Stimulated activated CD4-positive, alpha-beta T cell treated with anti-CD3 and anti-CD28 coated beads, Interleukin-15, amount 100 ng/mL, for 1 hour (primary cell): Measurements from ENCODE around the gene ABCA7.

Experiments
- DNase-seq, 2 donors: peaks; one replicate each; pipeline ENCODE4 v3.0.0-alpha.2; 2020; ENCODE audit warnings: low read depth in 1 of 2, low spot score in 1 of 2

Gene ABCA7

DNA sequence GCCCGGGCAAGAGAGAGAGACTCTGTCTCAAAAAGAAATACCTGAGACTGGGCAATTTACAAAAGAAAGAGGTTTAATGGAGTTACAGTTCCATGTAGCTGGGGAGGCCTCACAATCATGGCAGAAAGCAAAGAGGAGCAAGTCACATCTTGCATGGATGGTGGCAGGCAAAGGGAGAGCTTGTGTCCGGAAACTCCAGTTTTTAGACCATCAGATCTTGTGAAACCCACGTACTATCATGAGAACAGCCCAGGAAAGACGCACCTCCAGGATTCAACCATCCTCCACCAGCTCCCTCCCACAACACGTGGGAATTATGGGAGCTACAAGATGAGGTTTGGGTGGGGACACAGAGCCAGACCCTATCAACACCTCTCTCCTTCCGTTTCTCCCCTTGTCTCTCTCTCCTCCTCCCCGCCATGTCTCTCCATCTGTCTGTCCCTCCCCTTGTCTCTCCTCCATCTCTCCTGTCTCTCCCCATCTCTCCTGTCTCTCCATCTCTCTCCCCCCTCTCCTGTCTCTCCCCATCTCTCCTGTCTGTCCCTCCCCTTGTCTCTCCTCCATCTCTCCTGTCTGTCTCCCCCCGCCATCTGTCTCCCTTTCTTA lies 45.2 kb downstream of the ABCA7 start:
- no peak for DNase-seq

DNA sequence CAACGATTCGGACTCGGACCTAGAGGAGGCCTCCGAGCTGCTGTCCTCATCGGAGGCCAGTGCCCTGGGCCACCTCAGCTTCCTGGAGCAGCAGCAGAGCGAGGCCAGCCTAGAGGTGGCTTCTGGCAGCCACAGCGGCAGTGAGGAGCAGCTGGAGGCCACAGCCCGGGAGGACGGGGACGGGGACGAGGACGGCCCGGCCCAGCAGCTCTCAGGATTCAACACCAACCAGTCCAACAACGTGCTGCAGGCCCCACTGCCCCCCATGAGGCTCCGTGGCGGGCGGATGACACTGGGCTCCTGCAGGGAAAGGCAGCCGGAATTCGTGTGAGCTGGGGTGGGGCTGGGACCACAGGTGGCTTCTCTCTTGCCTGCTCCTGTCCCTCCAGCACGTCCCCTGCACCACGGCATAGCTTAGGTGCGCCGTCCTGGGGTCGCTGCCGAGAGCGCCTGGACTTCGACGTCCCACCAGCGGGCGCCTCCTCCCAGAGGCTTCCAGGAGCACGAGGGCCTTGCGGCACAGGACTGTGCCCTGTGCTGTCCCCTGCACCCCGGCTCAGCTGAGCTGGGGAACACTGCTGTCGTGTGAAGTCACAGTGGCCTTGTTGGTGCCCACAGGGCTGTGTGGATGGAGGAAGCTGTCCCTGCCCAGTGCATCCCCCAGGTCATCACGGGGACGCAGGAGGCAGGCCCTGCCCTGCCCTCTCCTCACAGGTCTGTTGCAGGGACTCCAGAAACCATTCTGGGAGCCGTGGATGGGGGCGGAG lies 46.0 kb downstream of the ABCA7 start:
- DNase-seq: no peak

DNA sequence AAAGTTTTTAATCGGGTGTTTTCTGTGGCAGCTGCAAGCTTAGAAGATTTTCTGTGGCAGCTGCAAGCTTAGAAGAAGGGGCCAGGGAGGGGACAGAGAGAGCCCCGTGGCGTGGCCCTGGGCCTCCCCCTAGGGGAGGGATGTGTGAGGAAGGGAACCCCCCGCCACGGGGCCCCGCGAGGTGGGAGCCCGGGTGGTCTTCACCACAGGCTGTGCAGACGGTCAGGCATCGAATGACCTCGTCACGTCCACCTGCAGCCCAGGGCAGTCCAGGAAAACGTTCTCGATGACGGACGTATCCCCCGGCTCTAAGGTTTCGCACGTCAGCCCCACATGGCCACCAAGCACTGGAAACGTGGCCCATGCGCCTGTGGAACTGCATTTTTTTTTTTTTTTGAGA lies 46.7 kb downstream of the ABCA7 start:
- DNase-seq: no peak

DNA sequence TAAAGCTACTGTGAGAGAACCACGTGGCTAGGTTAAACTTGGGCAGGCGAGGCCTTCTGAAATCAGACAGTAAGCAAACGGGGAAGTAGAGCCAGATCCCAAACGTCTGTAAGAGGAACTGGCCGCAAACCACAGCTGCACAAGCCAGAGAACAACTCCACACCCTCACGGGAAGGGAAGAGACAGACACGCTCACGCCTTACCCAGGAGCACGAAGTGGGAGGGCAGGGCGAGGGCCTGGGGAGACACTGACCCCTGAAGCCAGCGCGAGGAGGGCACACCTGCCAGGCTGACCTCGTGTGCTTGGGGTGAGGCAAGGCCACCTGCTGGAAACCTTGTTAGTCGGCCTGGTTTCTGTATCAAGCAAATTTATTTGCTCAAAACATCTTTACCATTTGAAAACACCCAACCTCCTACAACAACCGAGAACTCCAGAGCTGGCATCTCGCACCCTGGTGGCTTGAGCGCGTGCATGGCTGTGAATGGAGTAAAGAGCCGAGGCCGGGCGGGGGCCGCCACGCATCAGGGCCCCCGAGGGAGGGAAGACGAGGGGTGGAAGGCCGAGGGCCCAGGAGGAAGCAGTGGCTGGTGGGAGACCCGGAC lies 48.0 kb downstream of the ABCA7 start:
- no peak for DNase-seq

DNA sequence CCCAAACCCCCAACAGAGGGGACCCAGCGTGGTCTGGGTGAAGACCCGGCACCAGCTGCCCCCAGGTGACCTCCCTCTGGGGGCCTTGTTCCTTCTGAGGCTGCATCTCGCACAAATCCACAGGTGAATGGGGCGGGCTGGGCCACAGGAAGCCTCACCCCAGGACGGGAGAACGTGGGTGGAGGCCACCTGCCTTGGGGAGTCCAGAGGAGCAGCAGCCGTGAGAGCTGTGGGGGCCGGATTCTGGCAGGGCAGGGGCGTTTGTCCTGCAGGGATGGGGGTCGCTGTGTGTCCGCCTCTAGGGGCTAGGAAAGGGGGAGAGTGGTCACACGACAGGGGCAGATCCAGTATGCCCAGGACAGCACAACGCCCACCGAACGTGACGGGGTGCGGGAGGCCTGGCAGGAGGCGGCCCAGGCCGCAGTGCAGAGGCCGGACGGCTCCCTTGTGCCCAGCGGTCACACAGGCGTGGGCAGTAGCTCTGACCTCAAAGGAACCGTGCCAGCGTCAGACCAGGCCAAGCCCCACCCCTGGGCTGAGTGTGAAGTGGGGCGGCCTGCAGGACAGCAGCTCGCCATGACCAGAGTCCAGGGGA lies 48.6 kb downstream of the ABCA7 start:
- DNase-seq: no peak

DNA sequence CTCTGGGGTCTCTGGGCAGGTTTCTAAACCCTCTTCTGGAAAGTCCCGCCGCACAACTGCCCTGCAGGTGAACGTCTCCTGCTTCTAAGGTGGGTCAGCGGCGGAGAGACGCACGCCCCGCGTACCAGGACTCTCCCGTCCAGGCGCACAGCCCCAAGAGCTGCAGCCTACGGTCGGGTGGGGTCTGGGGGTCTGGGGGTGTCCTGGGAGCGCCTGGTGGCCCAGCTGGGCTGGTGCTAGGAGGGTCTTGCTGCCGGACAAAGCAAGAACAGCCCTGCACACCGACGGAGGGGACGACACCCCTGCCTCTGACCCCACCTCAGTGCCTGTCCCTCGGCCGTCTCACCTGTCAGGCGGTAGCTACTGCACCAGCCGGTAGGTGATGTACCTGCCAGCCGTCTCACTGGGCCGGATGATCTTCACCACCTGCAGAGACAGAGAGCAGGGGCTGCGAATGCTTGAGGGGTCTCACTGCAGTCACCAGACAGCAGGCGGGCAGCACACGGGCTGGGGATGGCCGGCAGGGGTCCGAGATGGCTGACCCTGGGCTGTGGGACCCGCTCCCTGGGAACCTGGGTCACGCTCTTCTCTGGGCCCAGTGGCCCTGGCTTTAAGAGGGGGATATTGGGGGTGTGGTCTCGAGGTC lies 49.3 kb downstream of the ABCA7 start:
- DNase-seq: no peak

DNA sequence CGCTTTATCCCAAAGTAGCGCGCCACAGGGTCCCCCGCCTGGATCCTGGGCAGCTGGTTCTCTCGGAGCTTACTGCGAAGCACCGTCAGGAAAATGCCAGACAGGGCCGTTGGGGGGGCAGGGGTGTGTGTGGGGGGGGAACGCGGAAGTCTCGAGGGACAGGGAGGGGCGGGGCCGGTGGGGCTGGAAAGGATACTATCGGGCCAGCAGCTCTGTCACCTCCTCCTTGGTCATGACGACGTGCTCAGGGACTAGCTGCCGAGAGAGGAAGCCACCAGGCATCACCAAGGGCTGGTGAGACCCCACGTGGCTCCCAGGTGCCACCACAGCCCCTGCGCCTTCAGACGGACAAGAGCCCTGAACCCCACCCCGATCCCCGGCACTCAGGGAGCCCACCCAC lies 50.0 kb downstream of the ABCA7 start:
- DNase-seq: no peak

DNA sequence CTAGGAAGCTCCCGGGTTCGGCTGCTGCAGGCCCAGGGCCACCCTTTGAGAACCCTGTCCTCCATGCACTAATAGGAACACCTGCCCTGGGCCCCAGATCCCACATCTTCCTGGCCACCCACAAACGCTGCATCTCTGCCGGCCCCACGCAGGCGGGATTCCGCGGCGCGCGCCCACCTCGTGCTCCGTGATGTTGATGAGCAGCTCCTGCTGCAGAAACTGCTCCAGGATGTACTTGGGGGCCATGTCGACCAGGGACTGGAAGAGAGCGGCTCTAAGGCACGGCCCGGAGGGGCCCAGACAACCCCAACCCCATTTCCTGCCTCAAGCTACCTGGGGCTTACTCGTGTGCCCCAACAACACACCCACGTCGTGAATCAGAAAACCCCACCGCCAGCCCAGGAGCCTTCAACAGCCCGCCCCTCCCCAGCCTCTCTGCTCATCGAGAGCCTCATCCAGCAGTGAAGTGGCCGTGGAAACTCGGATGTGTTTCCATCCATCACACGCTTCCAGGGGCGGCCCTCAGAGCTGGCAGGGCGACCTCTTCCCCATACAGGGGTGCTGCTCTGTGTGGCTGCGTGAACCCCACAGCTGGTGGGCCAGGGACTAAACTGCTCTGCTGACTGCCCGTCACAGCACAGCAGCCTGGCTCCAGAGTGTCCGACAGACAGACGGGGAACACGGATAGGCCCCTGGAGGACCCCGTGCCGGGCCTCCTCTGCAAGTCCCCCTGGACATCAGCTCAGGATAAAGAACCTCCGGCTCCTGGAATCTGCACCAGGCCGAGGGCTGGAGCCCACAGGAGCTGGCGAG lies 51.0 kb downstream of the ABCA7 start:
- no peak for DNase-seq

DNA sequence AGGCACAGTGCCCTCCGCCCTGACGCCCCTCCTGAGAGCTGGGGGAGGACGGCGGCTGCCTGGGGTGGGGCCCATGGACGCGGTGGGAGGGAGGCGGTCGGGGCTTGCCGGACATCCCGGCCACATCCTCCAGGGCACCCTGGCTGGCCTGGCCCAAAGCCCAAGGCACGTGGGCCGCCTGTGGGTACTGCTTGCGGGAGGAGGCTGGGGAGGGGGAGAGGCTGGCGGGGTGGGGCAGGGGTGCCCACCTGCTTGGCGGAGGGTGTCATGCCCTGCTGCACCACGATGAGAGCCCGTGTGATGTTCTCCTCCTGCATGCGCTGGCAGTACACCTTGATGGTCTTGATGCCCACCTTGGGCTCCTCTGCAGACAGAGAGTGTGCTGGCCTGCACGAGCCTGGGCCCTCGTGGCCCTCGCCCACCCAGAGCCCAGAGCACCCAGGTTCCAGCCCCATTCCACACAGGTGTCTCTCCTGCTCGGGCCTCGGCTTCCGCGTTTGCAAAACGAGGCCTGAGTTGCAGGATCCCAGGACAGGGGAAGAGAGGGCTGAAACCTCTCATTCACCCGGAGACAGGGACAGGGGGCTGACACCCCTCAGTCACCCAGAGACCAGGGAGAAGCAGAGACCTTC lies 51.8 kb downstream of the ABCA7 start:
- no peak for DNase-seq

DNA sequence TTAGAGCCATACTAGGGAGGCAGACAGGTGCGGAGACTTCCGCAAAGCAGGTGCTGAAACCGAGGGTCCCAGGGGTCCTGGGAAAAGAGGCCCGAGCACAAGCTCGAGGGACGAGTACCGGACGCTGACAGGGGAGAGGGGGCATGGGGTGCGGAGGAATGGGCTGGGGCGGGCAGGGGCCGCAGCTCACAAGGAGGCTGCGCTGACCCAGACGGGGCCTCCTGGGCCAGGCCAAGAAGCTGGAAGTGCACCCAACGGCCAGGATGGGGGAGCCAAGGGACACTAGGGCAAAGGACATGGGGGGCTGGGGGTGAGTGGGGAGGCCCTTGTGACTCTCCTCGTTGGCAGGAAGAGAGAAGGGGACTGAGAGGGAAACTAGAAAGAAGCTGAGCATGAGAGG lies 53.4 kb downstream of the ABCA7 start:
- no peak for DNase-seq

DNA sequence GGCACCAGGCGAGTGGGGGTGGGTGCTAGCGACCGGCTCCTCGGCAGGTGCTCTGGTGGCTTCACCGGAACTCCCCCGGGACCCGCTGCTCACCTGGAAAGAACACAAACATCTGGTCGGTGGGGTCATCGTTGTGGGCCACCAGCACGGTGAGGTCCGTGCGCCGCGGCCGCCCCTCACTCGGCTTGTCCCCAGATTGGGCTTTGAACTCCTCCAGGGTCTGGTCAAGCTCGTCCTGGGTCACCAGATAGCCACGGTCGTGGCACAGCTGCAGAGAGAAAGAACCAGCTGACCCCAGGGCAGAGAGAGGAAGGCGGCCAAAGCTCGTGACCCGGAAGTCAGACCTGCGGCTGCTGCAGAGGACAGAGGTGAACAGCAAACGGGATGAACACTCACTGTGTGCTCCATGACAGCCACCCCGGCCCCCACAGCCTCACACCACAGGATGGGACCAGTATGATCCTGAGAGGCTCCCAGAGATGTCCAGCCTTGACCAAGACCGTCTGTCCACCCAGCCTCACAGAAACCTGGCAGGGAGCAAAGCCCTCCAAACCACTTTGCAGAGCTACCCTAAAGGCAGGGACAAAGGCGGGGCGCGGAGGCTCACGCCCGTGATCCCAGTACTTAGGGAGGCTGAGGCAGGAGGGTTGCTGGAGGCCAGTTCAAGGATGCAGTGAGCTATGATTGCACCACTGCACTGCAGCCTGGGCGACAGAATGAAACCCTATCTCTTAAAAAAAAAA lies 54.1 kb downstream of the ABCA7 start:
- DNase-seq: no peak

DNA sequence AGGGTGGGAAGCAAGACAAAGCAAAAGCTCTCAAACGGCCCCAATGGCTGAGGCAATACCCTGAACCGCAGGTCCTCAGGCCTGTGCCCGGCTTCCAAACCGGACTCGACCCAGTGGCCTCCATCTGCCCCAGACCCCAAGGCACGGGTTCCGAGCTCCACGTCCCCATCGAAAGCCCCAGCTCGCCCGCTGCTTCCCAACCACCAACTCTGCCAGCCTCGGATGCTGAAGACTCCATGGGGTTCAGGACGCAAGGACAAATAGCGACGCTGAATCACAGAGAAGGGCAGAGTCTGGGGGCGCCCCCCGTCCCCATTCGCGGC lies 54.7 kb downstream of the ABCA7 start:
- DNase-seq: no peak

DNA sequence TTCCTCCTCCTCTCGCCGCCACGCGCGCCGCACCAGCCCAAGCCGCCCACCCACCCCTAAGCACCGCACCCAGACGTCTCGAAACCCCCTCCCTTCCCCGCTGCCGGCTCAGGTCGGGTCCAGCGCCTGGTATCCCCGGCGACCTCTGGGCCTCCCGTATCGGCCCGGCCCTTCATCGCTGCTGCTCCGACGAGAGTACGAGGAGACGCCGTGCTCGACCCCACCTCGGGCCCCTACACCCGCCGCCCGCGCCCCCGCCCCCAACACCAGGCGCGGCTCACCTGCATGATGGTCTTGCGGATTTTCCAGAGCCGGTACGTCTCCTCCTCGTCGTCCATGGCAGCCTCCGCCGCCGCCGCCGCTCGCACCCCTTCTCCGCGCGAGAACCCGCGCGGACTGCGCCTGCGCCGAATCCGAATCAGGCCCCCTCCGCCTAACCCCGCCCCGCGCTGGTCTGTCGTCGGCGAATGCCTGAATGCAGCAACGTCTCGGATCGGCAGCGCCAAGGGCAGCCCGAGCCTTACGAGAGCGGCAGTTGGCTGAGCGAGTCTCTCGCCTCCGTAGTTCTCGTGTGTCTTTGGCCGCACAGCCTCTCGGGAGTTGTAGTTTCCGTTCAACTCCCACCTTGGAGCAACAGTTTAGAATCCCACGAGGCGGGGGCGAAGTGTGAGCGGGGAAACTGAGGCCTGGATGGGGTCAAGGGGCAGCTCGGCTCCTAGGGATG lies 55.2 kb downstream of the ABCA7 start, which contains the start of gene POLR2E:
Gene POLR2E (minus strand): TSS at position 398 of the 724 bp plus-strand sequence. CDS start 60 bp downstream, at position 338.
- peak; percentile 99 for DNase-seq

DNA sequence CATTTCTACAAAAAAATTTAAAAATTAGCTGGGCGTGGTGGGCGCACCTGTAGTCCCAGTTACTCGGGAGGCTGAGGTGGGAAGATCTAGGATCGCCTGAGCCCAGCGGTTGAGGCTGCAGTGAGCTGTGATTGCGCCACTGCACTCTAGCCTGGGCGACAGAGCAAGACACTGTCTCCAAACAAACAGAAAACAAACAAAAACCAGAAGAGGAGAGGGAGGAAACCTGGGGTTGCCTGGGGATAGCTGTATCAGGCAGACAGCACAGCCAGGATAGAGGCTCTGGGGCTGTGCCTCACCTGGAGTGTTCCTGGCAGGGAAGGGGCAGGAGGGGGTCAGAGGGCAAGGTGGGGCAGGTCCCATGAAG lies 57.9 kb downstream of the ABCA7 start:
- DNase-seq: no peak

DNA sequence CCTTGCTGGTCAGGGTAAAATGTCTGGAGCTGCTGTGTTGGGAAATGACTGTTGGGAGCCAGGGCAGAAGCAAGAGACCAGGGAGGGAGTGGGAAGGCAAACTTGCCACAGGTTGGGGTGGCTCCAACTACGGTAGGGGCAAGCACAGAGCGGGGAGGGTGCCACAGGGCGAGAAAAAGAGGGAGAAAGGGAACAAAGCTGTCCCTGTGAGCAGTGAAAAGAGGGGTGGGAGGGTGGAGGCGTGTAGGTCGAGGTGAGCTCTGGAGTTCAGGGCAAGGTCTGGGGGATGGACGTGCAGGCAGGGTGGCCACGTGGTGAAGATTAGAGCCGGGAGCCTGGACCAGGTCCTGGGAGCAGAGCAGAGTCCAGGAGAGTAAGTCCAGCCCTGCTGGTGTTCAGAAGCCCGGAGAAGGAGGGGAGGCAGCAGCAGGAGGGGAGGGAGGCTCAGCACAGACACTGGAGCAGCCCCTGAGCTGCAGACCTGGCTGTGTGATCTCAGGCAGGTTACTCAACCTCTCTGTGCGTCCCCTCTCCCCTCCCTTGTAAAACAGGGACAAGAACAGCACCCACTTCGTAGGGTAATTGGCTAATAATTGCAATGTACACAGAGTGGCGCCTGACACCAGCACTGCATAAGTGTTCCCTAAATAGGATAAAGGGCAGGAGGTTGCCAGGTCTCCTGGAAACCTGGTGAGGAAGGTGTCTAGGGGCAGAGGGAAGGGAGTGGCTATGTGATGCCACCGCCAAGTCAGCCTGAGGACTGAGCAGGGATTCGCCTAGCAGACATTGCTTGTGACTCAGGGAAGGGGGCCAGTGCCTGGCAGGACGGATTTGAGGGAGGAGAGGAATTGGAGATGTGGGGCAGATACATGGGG lies 58.5 kb downstream of the ABCA7 start:
- no peak for DNase-seq

DNA sequence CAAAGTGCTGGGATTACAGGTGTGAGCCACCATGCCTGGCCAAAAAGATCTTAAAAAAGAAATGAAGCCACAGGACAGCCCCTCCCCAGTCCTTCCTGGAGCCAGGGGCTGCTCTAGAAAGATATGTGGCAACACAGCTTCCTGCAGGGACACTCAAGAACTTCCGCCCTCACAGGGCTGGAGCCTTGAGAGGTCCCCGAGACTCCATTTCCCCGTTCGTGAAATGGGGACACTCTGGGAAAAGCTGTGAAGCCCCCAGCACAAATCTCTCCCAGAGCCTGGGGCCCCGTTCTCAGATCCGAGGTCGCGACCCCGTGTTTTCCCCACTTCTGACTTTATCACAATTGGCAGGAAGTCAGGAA lies 61.4 kb downstream of the ABCA7 start:
- no peak for DNase-seq

DNA sequence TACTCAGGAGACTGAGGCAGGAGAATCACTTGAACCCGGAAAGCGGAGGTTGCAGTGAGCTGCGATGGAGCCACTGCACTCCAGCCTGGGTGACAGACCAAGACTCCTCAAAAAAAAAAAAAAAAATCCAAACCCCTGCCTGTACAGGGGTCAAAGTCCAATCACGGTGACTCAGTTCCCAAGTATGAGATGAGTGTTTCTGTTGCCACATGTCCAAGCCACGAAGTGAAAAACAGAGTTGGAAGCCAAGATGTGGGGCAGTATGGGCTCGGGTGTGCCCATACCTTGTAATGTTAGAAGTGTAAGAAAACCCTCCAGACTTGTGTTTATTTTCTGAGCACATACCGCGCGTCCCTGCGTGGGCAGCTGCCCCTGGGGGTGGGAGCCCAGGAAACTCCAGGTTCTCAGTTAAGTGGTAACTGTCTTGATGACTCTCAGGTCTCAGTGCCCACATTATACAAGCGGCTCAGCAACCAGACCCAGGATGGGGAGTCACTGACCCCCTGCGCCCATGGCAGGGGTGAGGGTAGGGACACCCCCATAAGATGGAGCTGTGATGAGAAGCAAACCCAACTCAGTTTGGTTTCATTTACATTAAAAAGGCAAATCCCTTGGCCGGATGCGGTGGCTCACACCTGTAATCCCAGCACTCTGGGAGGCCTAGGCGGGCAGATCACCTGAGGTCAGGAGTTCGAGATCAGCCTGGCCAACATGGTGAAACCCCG lies 62.7 kb downstream of the ABCA7 start:
- DNase-seq: peak in 1 of 2 donors; percentile 50
